HEK293 (cell line): Measurements from ENCODE around the gene RAB3C.

ENCODE experiments used
- CTCF ChIA-PET: fragments of 350-600 bp; formaldehyde crosslinking; extraction: SDS; loops from one replicate; lab custom pipeline; 2021; ENCODE audit warnings: antibody characterized with exemption; lab: Yijun Ruan, JAX
- POLR2A ChIA-PET: fragments of 300-600 bp; formaldehyde crosslinking; extraction: SDS; loops from one replicate; lab custom pipeline; 2020; ENCODE audit warnings: antibody characterized with exemption, inconsistent platforms; lab: Yijun Ruan, JAX
- H3K27ac ChIP-seq: fragments of 200-500 bp; sonication (Bioruptor generic); 2 replicates; pipeline ENCODE4 v1.5.1; 2014; ENCODE audit warnings: low read depth, low read length, control low read depth, inconsistent platforms; ENCODE audit errors: extremely low read depth
- H3K36me3 ChIP-seq, 2 experiments: fragments of 200-500 bp in 1 of 2; sonication (Bioruptor generic) in 1 of 2; 1 replicate in 1 of 2; 2 replicates in 1 of 2; pipeline ENCODE4 v1.5.1; 2014 to 2017; ENCODE audit warnings: inconsistent platforms in 2 of 2, low read length in 2 of 2; ENCODE audit not compliant: control insufficient read depth in 2 of 2, insufficient read depth in 1 of 2
- H3K4me1 ChIP-seq: fragments of 200-500 bp; sonication (Bioruptor generic); 2 replicates; pipeline ENCODE4 v1.5.1; 2014; ENCODE audit warnings: mild to moderate bottlenecking, low read length, inconsistent platforms; ENCODE audit not compliant: control insufficient read depth, insufficient read depth
- H3K4me3 ChIP-seq: 2 replicates; pipeline ENCODE4 v1.5.1; 2011; ENCODE audit warnings: low read depth, mild to moderate bottlenecking, control low read depth, low read length, moderate library complexity
- H3K9me3 ChIP-seq: fragments of 200-500 bp; sonication (Bioruptor generic); 2 replicates; pipeline ENCODE4 v1.5.1; 2014; ENCODE audit warnings: low read depth, low read length, inconsistent platforms; ENCODE audit not compliant: control insufficient read depth, insufficient read depth
- AEBP2 ChIP-seq: fragments of 450-650 bp; formaldehyde crosslinking; IDR thresholded peaks from 2 replicates; pipeline ENCODE4 v1.5.1; 2016; ENCODE audit warnings: missing biosample characterization, missing genetic modification characterization, borderline replicate concordance
- BCL11B ChIP-seq: fragments of 450-650 bp; formaldehyde crosslinking; IDR thresholded peaks from 2 replicates; pipeline ENCODE4 v1.5.1; 2016; ENCODE audit warnings: low read depth, missing biosample characterization, missing genetic modification characterization
- BCL6B ChIP-seq: fragments of 450-650 bp; formaldehyde crosslinking; IDR thresholded peaks from 2 replicates; pipeline ENCODE4 v1.5.1; 2017; ENCODE audit warnings: missing biosample characterization, missing genetic modification characterization
- GLIS2 ChIP-seq: fragments of 450-650 bp; formaldehyde crosslinking; IDR thresholded peaks from 2 replicates; pipeline ENCODE4 v1.5.1; 2016; ENCODE audit warnings: missing biosample characterization, missing genetic modification characterization
- KLF16 ChIP-seq: fragments of 450-650 bp; formaldehyde crosslinking; IDR thresholded peaks from 2 replicates; pipeline ENCODE4 v1.5.1; 2017; ENCODE audit warnings: missing biosample characterization, missing genetic modification characterization
- MEIS1 ChIP-seq: sonication (generic); formaldehyde crosslinking; IDR thresholded peaks from 2 replicates; pipeline ENCODE4 v1.8.1; 2022; ENCODE audit warnings: missing genetic modification reagents, mild to moderate bottlenecking, borderline replicate concordance
- OVOL3 ChIP-seq: fragments of 450-650 bp; formaldehyde crosslinking; IDR thresholded peaks from 2 replicates; pipeline ENCODE4 v1.5.1; 2016; ENCODE audit warnings: missing biosample characterization, missing genetic modification characterization
- REST ChIP-seq: fragments of 450-650 bp; formaldehyde crosslinking; IDR thresholded peaks from 2 replicates; pipeline ENCODE4 v1.5.1; 2016; ENCODE audit warnings: missing biosample characterization, missing genetic modification characterization
- SCRT2 ChIP-seq: fragments of 450-650 bp; formaldehyde crosslinking; IDR thresholded peaks from 2 replicates; pipeline ENCODE4 v1.5.1; 2016; ENCODE audit warnings: missing biosample characterization, missing genetic modification characterization
- ZBTB48 ChIP-seq: fragments of 450-650 bp; formaldehyde crosslinking; IDR thresholded peaks from 2 replicates; pipeline ENCODE4 v1.5.1; 2016; ENCODE audit warnings: missing biosample characterization, missing genetic modification characterization
- ZNF148 ChIP-seq: fragments of 450-650 bp; formaldehyde crosslinking; IDR thresholded peaks from 2 replicates; pipeline ENCODE4 v1.5.0; 2017; ENCODE audit warnings: missing biosample characterization, missing genetic modification characterization, borderline replicate concordance
- ZNF19 ChIP-seq: fragments of 450-650 bp; formaldehyde crosslinking; IDR thresholded peaks from 2 replicates; pipeline ENCODE4; 2016; ENCODE audit warnings: missing biosample characterization, missing genetic modification characterization, low read depth
- ZNF350 ChIP-seq: fragments of 450-650 bp; formaldehyde crosslinking; IDR thresholded peaks from 2 replicates; pipeline ENCODE4 v1.5.0; 2017; ENCODE audit warnings: missing biosample characterization, mild to moderate bottlenecking, missing genetic modification characterization
- ZNF416 ChIP-seq: fragments of 450-650 bp; formaldehyde crosslinking; IDR thresholded peaks from 2 replicates; pipeline ENCODE4 v1.5.1; 2016; ENCODE audit warnings: missing biosample characterization, missing genetic modification characterization
- ZNF560 ChIP-seq: fragments of 450-650 bp; formaldehyde crosslinking; IDR thresholded peaks from 2 replicates; pipeline ENCODE4 v1.5.1; 2017; ENCODE audit warnings: missing biosample characterization, missing genetic modification characterization, borderline replicate concordance
- ZNF596 ChIP-seq: fragments of 450-650 bp; IDR thresholded peaks from 2 replicates; pipeline ENCODE4 v1.5.0; 2018; ENCODE audit warnings: missing biosample characterization, mild to moderate bottlenecking, missing genetic modification characterization, moderate library complexity
- ZNF629 ChIP-seq: fragments of 450-650 bp; formaldehyde crosslinking; IDR thresholded peaks from 2 replicates; pipeline ENCODE4 v1.5.1; 2017; ENCODE audit warnings: missing biosample characterization, missing genetic modification characterization
- ZNF704 ChIP-seq: fragments of 450-650 bp; formaldehyde crosslinking; IDR thresholded peaks from 2 replicates; pipeline ENCODE4 v1.5.1; 2016; ENCODE audit warnings: missing biosample characterization, missing genetic modification characterization
- ZNF791 ChIP-seq: fragments of 450-650 bp; formaldehyde crosslinking; IDR thresholded peaks from 2 replicates; pipeline ENCODE4 v1.5.1; 2016; ENCODE audit warnings: missing biosample characterization, missing genetic modification characterization
- ZSCAN18 ChIP-seq: fragments of 450-650 bp; formaldehyde crosslinking; IDR thresholded peaks from 2 replicates; pipeline ENCODE4 v1.5.1; 2016; ENCODE audit warnings: missing biosample characterization, missing genetic modification characterization
- ZSCAN5A ChIP-seq: fragments of 450-650 bp; formaldehyde crosslinking; IDR thresholded peaks from 2 replicates; pipeline ENCODE4 v1.5.1; 2016; ENCODE audit warnings: missing biosample characterization, missing genetic modification characterization

RAB3C gene

GRCh38 chr5:58851153-58851552, 268.3 kb downstream of the RAB3C start:
- H3K9me3 ChIP-seq = no peaks in the 10 kb centered on the region
- POLR2A ChIA-PET = no interaction called here
- no peaks in the 10 kb centered on the region for H3K36me3 ChIP-seq
- H3K4me3 ChIP-seq = no peak overlapping the region
- CTCF ChIA-PET = interaction anchor here (0.6 to 9.1 kb wide), 5 partner anchors 11 to 357 kb away, joined by 3 to 118 read pairs (median 5); no protein-coding TSS in a partner anchor
- no peak for TF ChIP-seq ZBTB48
- TF ChIP-seq ZNF350 (tag by site-specific recombination) = no peak
- TF ChIP-seq ZSCAN5A (tag by site-specific recombination) = no peak
- TF ChIP-seq ZNF148 = no peak
- no peak for TF ChIP-seq ZSCAN18 (tag by site-specific recombination)
- no peak for TF ChIP-seq SCRT2
- TF ChIP-seq ZNF596 (tag by site-specific recombination) = no peak
- TF ChIP-seq, all 188 proteins: peak for 0
- Histone ChIP-seq H3K4me1 (peaks cover 2% of the 10 kb centered on the region; the same call in 1 of the 2 replicates), H3K27ac (no peak overlapping the region)

GRCh38 chr5:58851571-58851970, 268.7 kb downstream of the RAB3C start:
- Histone ChIP-seq H3K36me3 (no peaks in the 10 kb centered on the region), H3K4me1 (peaks cover 2% of the 10 kb centered on the region; the same call in 1 of the 2 replicates), H3K27ac (no peak overlapping the region), H3K4me3 (no peak overlapping the region), H3K9me3 (no peaks in the 10 kb centered on the region)
- ChIA-PET POLR2A (no interaction called here), CTCF (interaction anchor here (0.6 to 9.1 kb wide), 5 partner anchors 10 to 357 kb away, joined by 3 to 118 read pairs (median 4); no protein-coding TSS in a partner anchor)
- TF ChIP-seq ZNF19 = no peak
- TF ChIP-seq GLIS2 (tag by site-specific recombination) = no peak
- TF ChIP-seq ZNF704 (tag by site-specific recombination) = no peak
- TF ChIP-seq KLF16 (tag by site-specific recombination) = no peak
- no peak for TF ChIP-seq REST (tag by site-specific recombination)
- TF ChIP-seq OVOL3 = no peak
- no peak for TF ChIP-seq AEBP2
- TF ChIP-seq ZNF560 (tag by site-specific recombination) = no peak
- no peak for TF ChIP-seq BCL6B
- TF ChIP-seq ZNF416 = no peak
- no peak for TF ChIP-seq MEIS1 (CRISPR knock-in tag)
- no peak for TF ChIP-seq BCL11B (tag by site-specific recombination)
- TF ChIP-seq ZNF791 (tag by site-specific recombination) = no peak
- no peak for TF ChIP-seq ZNF629 (tag by site-specific recombination)
